GM19468 (cell line): ENCODE measurements around the gene LPP.

Source experiments
- ATAC-seq: cut with Tn5 transposase; IDR thresholded peaks from one replicate; pipeline ENCODE4 v1.9.1; 2021; ENCODE audit warnings: mild to moderate bottlenecking, moderate library complexity, moderate number of reproducible peaks; ENCODE audit not compliant: unreplicated experiment; ENCODE audit errors: extremely low read depth

Gene LPP

DNA sequence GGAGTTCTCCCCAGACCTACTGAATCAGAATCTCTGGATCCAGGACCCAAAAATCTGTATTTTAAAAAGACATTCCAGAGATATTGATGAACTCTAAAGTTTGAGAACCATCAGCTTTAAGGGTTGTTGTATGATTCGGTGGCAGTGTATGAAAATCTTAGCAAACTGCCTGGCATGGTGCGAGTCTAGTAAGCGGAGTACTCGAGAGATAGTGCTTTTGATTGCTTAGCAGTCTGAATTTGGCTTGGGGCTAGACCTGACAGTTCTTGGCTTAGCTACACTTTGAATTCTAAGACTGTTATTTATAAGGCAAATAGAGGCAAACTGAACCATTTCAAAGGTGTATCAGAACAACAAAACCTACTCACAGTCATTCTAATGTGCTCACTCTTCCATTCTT, 329.0 kb downstream of the LPP start:
- no peak for ATAC-seq

- no peak for ATAC-seq
Observed at GRCh38 chr3:188486126-188486525, 332.2 kb downstream of the LPP start.

- no peak for ATAC-seq
Observed at GRCh38 chr3:188486952-188487351, 333.0 kb downstream of the LPP start.

GRCh38 chr3:188487652-188488051, 333.7 kb downstream of the LPP start:
- no peak for ATAC-seq

DNA sequence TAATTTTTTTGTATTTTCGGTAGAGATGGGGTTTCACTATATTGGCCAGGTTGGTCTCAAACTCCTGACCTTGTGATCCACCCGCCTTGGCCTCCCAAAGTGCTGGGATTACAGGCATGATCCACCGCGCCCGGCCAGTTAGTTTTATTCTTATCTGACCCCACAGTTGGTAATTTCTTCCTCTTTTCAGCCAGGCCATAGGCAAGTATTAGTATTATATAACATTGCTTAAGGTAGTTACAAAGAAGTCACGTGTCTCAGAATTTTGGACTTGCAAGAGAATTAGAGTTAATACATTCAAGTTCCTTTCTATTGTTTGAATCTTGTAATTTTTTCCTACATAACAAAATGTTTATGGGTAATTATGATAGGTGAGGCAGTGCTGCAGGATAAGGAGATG, 334.8 kb downstream of the LPP start:
- no peak for ATAC-seq

- no peak for ATAC-seq
Observed at GRCh38 chr3:188489639-188490405, 335.9 kb downstream of the LPP start.

DNA sequence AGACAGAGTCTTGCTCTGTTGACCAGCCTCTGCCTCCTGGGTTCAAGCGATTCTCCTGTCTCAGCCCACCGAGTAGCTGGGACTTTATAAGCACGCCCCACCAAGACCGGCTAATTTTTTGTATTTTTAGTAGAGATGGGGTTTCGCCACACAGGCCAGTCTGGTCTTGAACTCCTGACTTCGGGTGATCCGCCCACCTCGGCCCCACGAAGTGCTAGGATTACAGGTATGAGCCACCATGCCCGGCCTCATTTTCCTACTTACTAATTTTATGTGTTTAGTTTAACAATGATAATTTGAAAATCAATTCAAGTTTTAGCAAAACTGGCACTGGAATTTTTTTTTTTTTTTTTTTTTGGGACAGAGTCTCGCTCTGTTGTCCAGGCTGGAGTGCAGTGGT, 336.5 kb downstream of the LPP start:
- ATAC-seq: no peak

- no peak for ATAC-seq
Observed at GRCh38 chr3:188491276-188491687, 337.3 kb downstream of the LPP start.

DNA sequence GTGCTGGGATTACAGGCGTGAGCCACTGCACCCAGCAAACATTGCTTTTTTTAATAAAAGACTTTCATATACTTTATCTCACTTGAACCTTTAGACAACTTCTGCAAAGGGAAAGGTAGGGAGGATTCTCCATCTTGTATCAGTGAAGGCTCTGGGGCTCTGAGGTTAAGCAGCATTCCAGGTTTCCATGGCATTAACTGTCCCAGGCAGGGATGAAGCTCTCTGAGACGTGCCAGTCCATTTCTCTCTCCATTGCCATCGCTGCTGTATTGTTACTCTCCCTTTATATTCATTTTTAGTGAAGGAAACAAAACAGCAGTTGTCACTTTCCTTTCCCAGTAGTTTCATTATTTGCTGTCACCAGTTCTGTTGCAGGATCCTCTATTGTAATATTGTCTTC, 342.4 kb downstream of the LPP start:
- ATAC-seq: no peak

- no peak for ATAC-seq
Observed at GRCh38 chr3:188497021-188497420, 343.1 kb downstream of the LPP start.

- no peak for ATAC-seq
Observed at GRCh38 chr3:188503647-188504046, 349.7 kb downstream of the LPP start.

DNA sequence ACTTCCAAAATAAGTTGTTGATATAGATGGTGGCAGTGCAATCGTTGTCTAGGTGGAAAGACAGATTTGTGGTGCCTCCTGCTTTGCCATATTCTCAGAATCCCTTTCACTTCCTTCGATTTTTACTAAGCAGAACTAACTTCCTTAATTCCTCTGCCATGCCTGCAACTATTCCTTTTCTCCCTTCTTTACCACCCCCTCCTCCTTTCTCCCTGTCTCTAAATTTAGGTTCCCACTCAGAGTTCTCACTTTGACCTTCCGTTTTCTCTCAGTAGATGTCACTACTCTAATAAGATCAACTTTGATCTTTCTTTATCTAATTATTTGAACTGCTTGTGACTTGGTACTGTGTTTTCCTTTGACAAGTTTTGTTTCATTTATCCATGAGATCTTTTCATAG, 351.2 kb downstream of the LPP start:
- no peak for ATAC-seq

- no peak for ATAC-seq
Observed at GRCh38 chr3:188505911-188506310, 352.0 kb downstream of the LPP start.

DNA sequence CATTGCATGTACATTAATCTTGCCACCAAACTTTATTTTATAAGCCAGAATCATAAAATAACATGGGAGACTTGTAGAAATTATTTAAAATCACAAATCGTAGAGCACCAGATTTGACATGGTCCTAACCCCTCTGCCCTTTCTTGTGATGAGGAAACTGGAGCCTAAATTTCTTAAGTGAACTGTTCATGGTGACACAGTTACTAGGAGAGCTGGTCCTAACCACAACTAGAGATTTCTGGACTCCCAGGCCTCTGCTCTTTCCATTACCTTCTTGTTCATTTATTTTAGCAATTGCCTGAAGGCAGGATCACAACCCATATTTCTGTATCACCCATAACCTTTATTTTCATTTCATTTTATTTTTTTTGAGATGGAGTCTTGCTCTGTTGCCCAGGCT, 352.5 kb downstream of the LPP start:
- ATAC-seq: no peak

GRCh38 chr3:188507244-188507720, 353.3 kb downstream of the LPP start:
- no peak for ATAC-seq

GRCh38 chr3:188508454-188508853, 354.5 kb downstream of the LPP start:
- ATAC-seq: no peak

GRCh38 chr3:188509316-188509715, 355.4 kb downstream of the LPP start:
- ATAC-seq: no peak

DNA sequence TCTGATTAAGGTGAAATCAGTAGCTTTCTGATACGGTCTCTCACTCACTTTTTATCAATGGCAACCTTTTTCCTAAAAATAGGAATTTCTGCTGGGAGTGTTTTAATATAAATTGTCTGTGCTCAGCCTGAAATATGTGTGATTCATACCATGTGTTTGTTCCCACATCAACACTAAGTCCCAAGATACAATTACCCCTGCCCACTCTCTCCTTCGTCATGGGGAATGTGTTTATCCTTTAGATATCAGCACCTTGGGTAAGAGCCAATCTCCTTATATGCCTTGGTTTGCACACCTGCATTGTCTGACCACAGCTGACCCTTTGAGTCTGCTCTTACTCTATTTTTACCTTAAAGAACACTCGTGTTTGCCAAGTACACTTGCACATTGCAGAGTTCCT, 356.4 kb downstream of the LPP start:
- ATAC-seq: no peak

GRCh38 chr3:188513662-188514328, 359.8 kb downstream of the LPP start:
- ATAC-seq: no peak

DNA sequence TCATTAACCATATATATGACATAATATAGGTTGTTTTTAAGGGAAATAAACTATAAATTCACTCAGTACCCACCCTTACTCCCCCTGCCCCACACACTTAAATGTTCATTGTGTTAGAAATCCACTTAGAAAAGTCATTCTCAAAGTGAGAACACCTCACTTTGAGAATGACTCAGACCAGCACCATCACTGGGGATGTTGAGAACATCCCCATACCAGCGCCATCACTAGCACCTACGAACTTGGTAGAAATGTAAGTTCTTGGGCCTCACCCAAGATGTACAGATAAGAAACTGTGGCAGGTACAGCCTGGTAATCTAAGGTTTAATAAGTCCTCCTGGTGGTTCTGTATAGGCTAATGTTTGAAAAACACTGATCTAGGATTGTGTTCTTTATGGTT, 362.6 kb downstream of the LPP start:
- no peak for ATAC-seq

GRCh38 chr3:188518416-188518815, 364.5 kb downstream of the LPP start:
- ATAC-seq: no peak
